Measurements from ENCODE around the gene EXT2. TPM values are rescaled to one million over a fixed set of nuclear protein-coding genes. Genes with fewer than 3 reads are reported as not detected.

Gene EXT2
- total RNA-seq, 2 donors from 2014 or later, result 47.7 to 60.3 TPM

- H3K36me3 ChIP-seq (ENCODE audit: control insufficient read depth, insufficient read depth, low read length), result peaks cover 56% of the 10 kb centered on the region
- H3K4me1 ChIP-seq (ENCODE audit: control insufficient read depth, insufficient read depth, low read length), result no peaks in the 10 kb centered on the region
- no peaks in the 10 kb centered on the region for H3K9me3 Mint-ChIP-seq
- no peak overlapping the region for H3K4me3 ChIP-seq (ENCODE audit: low read length)
- H3K9me3 ChIP-seq (ENCODE audit: control insufficient read depth, low read length), result no peaks in the 10 kb centered on the region
- peaks cover 1% of the 10 kb centered on the region for H3K4me1 Mint-ChIP-seq
- H3K4me3 Mint-ChIP-seq, result no peak overlapping the region
- no peak overlapping the region for H3K9ac ChIP-seq (ENCODE audit: extremely low read depth, low read length, poor library complexity, severe bottlenecking)
- TF ChIP-seq CTCF (conservative IDR thresholded peaks at IDR 0.05), result no peak
- no peak overlapping the region for H3K27ac ChIP-seq (ENCODE audit: low read depth, low read length)
- H3K27me3 Mint-ChIP-seq (ENCODE audit: insufficient read depth), result no peaks in the 10 kb centered on the region
- H3K36me3 Mint-ChIP-seq (ENCODE audit: low read depth), result peaks cover 34% of the 10 kb centered on the region
- 93 to 95% methylated on average over 3 of the region's 3 CpGs for WGBS, 2 experiments (ENCODE audit: insufficient coverage in 1 of 2, insufficient read length in 1 of 2)
- H3K27me3 ChIP-seq (ENCODE audit: control insufficient read depth, insufficient read depth, low read length, poor library complexity, severe bottlenecking), result no peaks in the 10 kb centered on the region
- no peak for DNase-seq
- H3K27ac Mint-ChIP-seq, result no peak overlapping the region
These were observed 17.5 kb downstream of the EXT2 start for GRCh38 chr11:44113018-44113417.

- no peaks in the 10 kb centered on the region for H3K27me3 Mint-ChIP-seq (ENCODE audit: insufficient read depth)
- H3K4me1 ChIP-seq (ENCODE audit: control insufficient read depth, insufficient read depth, low read length), result no peaks in the 10 kb centered on the region
- H3K27ac ChIP-seq (ENCODE audit: low read depth, low read length), result no peak overlapping the region
- peaks cover 1% of the 10 kb centered on the region for H3K4me1 Mint-ChIP-seq
- no peak overlapping the region for H3K4me3 Mint-ChIP-seq
- H3K4me3 ChIP-seq (ENCODE audit: low read length), result no peak overlapping the region
- no peak for TF ChIP-seq CTCF (conservative IDR thresholded peaks at IDR 0.05)
- no peak overlapping the region for H3K9ac ChIP-seq (ENCODE audit: extremely low read depth, low read length, poor library complexity, severe bottlenecking)
- 86 to 100% methylated on average over 1 to 3 of the region's 3 CpGs for WGBS, 2 experiments (ENCODE audit: insufficient coverage in 1 of 2, insufficient read length in 1 of 2)
- peaks cover 50% of the 10 kb centered on the region for H3K36me3 ChIP-seq (ENCODE audit: control insufficient read depth, insufficient read depth, low read length)
- no peak overlapping the region for H3K27ac Mint-ChIP-seq
- DNase-seq, result no peak
- H3K27me3 ChIP-seq (ENCODE audit: control insufficient read depth, insufficient read depth, low read length, poor library complexity, severe bottlenecking), result no peaks in the 10 kb centered on the region
- no peaks in the 10 kb centered on the region for H3K9me3 Mint-ChIP-seq
- peaks cover 34% of the 10 kb centered on the region for H3K36me3 Mint-ChIP-seq (ENCODE audit: low read depth)
- H3K9me3 ChIP-seq (ENCODE audit: control insufficient read depth, low read length), result no peaks in the 10 kb centered on the region
These were observed 18.1 kb downstream of the EXT2 start for GRCh38 chr11:44113572-44113971.

- no peaks in the 10 kb centered on the region for H3K4me1 ChIP-seq (ENCODE audit: control insufficient read depth, insufficient read depth, low read length)
- no peak overlapping the region for H3K27ac Mint-ChIP-seq
- 80 to 95% methylated on average over 1 to 3 of the region's 3 CpGs for WGBS, 2 experiments (ENCODE audit: insufficient coverage in 1 of 2, insufficient read length in 1 of 2)
These were observed 20.9 kb downstream of the EXT2 start for GRCh38 chr11:44116234-44116830.

More at GRCh38 chr11:44116234-44116830, 20.9 kb downstream of the EXT2 start:
- H3K36me3 Mint-ChIP-seq (ENCODE audit: low read depth), result peaks cover 32% of the 10 kb centered on the region
- no peak for TF ChIP-seq CTCF (conservative IDR thresholded peaks at IDR 0.05)
- Histone ChIP-seq H3K36me3 (ENCODE audit: control insufficient read depth, insufficient read depth, low read length) (peaks cover 41% of the 10 kb centered on the region), H3K9me3 (ENCODE audit: control insufficient read depth, low read length) (no peaks in the 10 kb centered on the region), H3K27ac (ENCODE audit: low read depth, low read length) (no peak overlapping the region), H3K9ac (ENCODE audit: extremely low read depth, low read length, poor library complexity, severe bottlenecking) (no peak overlapping the region), H3K27me3 (ENCODE audit: control insufficient read depth, insufficient read depth, low read length, poor library complexity, severe bottlenecking) (no peaks in the 10 kb centered on the region), H3K4me3 (ENCODE audit: low read length) (no peak overlapping the region)
- no peaks in the 10 kb centered on the region for H3K4me1 Mint-ChIP-seq
- no peaks in the 10 kb centered on the region for H3K9me3 Mint-ChIP-seq
- H3K4me3 Mint-ChIP-seq, result no peak overlapping the region
- no peak for DNase-seq
- H3K27me3 Mint-ChIP-seq (ENCODE audit: insufficient read depth), result no peaks in the 10 kb centered on the region

Measured in endodermal cell (in vitro differentiated cells).